Iris pigment epithelial cell (primary cell): Measurements from ENCODE around the gene MAST1.
"Not testable (repeated sequence)": the region's sequence is repeated elsewhere in the genome, so short reads cannot be mapped to it uniquely, and the experiment has no call there.

ENCODE experiments used
- DNase-seq: peaks from one replicate; pipeline ENCODE4 v3.0.0-alpha.2; 2011; ENCODE audit warnings: low read depth

The MAST1 gene

GRCh38 chr19:12800923-12801465 lies 37.3 kb upstream of the MAST1 start:
- no peak for DNase-seq

GRCh38 chr19:12801466-12802266 lies 36.6 kb upstream of the MAST1 start, which contains the start of the genes PRDX2 and THSD8:
Gene PRDX2, minus strand, starts transcription at chr19:12801800. Its CDS starts 539 bp downstream, at chr19:12801261.
Gene THSD8, plus strand, starts transcription at chr19:12802069. Its CDS starts 3 bp downstream, at chr19:12802072.
- DNase-seq, result peak; percentile 72

GRCh38 chr19:12802267-12803106 lies 35.8 kb upstream of the MAST1 start:
- DNase-seq, result no peak

- no peak for DNase-seq
Measured at GRCh38 chr19:12804051-12804450, 34.3 kb upstream of the MAST1 start.

- peak; percentile 94 for DNase-seq
Measured at GRCh38 chr19:12806242-12807081, 31.9 kb upstream of the MAST1 start, which contains the start of gene RNASEH2A. Gene RNASEH2A, plus strand, starts transcription at chr19:12806584. Its CDS starts 90 bp downstream, at chr19:12806674.

GRCh38 chr19:12815088-12815487 lies 23.2 kb upstream of the MAST1 start:
- DNase-seq, result no peak

- not testable (repeated sequence) for DNase-seq
Measured at GRCh38 chr19:12817188-12817587, 21.1 kb upstream of the MAST1 start.

- DNase-seq, result not testable (repeated sequence)
Measured at GRCh38 chr19:12817810-12818209, 20.5 kb upstream of the MAST1 start.

GRCh38 chr19:12821761-12822160 lies 16.6 kb upstream of the MAST1 start:
- no peak for DNase-seq

GRCh38 chr19:12825254-12826131 lies 12.8 kb upstream of the MAST1 start:
- DNase-seq, result no peak

- DNase-seq, result no peak
Measured at GRCh38 chr19:12828494-12828893, 9.8 kb upstream of the MAST1 start.

- DNase-seq, result no peak
Measured at GRCh38 chr19:12833418-12833737, 4.9 kb upstream of the MAST1 start.

- DNase-seq, result no peak
Measured at GRCh38 chr19:12833738-12834565, 4.4 kb upstream of the MAST1 start.

- DNase-seq, result no peak
Measured at GRCh38 chr19:12834566-12834943, 3.8 kb upstream of the MAST1 start, which contains the start of gene RTBDN. Gene RTBDN, minus strand, starts transcription at chr19:12834579. Its CDS starts 4,600 bp downstream, at chr19:12829979.

GRCh38 chr19:12834976-12835757 lies 3.1 kb upstream of the MAST1 start:
- DNase-seq, result no peak

GRCh38 chr19:12836529-12836863 lies 1.8 kb upstream of the MAST1 start:
- DNase-seq, result no peak

- no peak for DNase-seq
Measured at GRCh38 chr19:12837225-12837624, 1.1 kb upstream of the MAST1 start.

GRCh38 chr19:12838886-12839756 lies 806 bp downstream of the MAST1 start:
- DNase-seq, result no peak
